Neural cell (in vitro differentiated cells): ENCODE measurements around the gene LDLRAD4. TPM values are rescaled to one million over a fixed set of nuclear protein-coding genes. Genes with fewer than 3 reads are reported as not detected.

ENCODE experiments used
- H2AFZ ChIP-seq: fragments of 200-600, 300-800 bp; sonication (generic), shearing (Covaris generic); 2 replicates; pipeline ENCODE4 v1.6.0; 2014; ENCODE audit warnings: low read depth, mild to moderate bottlenecking, antibody characterized with exemption, low read length, moderate library complexity
- H3F3A ChIP-seq: fragments of 200-600 bp; shearing (Covaris generic); 2 replicates; pipeline ENCODE4 v1.6.1; 2016; ENCODE audit warnings: mild to moderate bottlenecking, moderate library complexity, mixed read lengths, antibody characterized with exemption, low read length; ENCODE audit not compliant: insufficient read depth, poor library complexity, severe bottlenecking
- H3K27ac ChIP-seq: fragments of 200-600, 300-800 bp; sonication (generic), shearing (Covaris generic); 2 replicates; pipeline ENCODE4 v1.5.1; 2014; ENCODE audit warnings: mild to moderate bottlenecking, low read length, moderate library complexity
- H3K27me3 ChIP-seq: fragments of 300-800, 200-600 bp; sonication (generic), shearing (Covaris generic); 2 replicates; pipeline ENCODE4 v1.6.0; 2014; ENCODE audit warnings: mild to moderate bottlenecking, low read depth, low read length, moderate library complexity; ENCODE audit not compliant: insufficient read depth
- H3K36me3 ChIP-seq: fragments of 300-800, 200-600 bp; sonication (generic), shearing (Covaris generic); 2 replicates; pipeline ENCODE4 v1.5.1; 2014; ENCODE audit warnings: mild to moderate bottlenecking, antibody characterized with exemption, low read length, moderate library complexity; ENCODE audit not compliant: insufficient read depth
- H3K4me2 ChIP-seq: fragments of 300-800, 200-600 bp; sonication (generic), shearing (Covaris generic); 2 replicates; pipeline ENCODE4 v1.6.0; 2014; ENCODE audit warnings: mild to moderate bottlenecking, low read length
- H3K4me3 ChIP-seq: fragments of 300-800, 200-600 bp; sonication (generic), shearing (Covaris generic); 2 replicates; pipeline ENCODE4 v1.5.1; 2014; ENCODE audit warnings: mild to moderate bottlenecking, low read length, moderate library complexity
- H3K79me2 ChIP-seq: fragments of 200-600 bp; shearing (Covaris generic); replicated peaks from 2 replicates; pipeline ENCODE4 v1.6.0; 2014; ENCODE audit warnings: mild to moderate bottlenecking, low read length, moderate library complexity; ENCODE audit not compliant: insufficient read depth
- H3K9ac ChIP-seq: fragments of 300-800, 200-600 bp; sonication (generic), shearing (Covaris generic); 2 replicates; pipeline ENCODE4 v1.6.1; 2016; ENCODE audit warnings: mild to moderate bottlenecking, low read length, mixed read lengths
- H3K9me2 ChIP-seq: fragments of 200-600 bp; shearing (Covaris generic); 2 replicates; pipeline ENCODE4 v1.6.1; 2016; ENCODE audit warnings: mild to moderate bottlenecking, low read length, mixed read lengths; ENCODE audit not compliant: insufficient read depth
- H3K9me3 ChIP-seq: fragments of 200-600, 300-800 bp; sonication (generic), shearing (Covaris generic); 2 replicates; pipeline ENCODE4 v1.6.1; 2016; ENCODE audit warnings: mild to moderate bottlenecking, mixed run types, low read length, moderate library complexity, mixed read lengths
- H4K20me1 ChIP-seq: fragments of 200-600 bp; shearing (Covaris generic); 2 replicates; pipeline ENCODE4 v1.6.1; 2016; ENCODE audit warnings: mild to moderate bottlenecking, mixed run types; ENCODE audit not compliant: insufficient read depth
- CTCF ChIP-seq: fragments of 450-650 bp; IDR thresholded peaks from 2 replicates; pipeline ENCODE4 v1.5.1; 2014; ENCODE audit warnings: antibody characterized with exemption, mild to moderate bottlenecking, moderate library complexity; ENCODE audit not compliant: poor library complexity, severe bottlenecking
- EP300 ChIP-seq: fragments of 450-650 bp; conservative IDR thresholded peaks from 2 replicates; pipeline ENCODE4 v1.6.1; 2014; ENCODE audit warnings: antibody characterized with exemption, mild to moderate bottlenecking, moderate library complexity; ENCODE audit not compliant: poor library complexity, severe bottlenecking
- EZH2 ChIP-seq: fragments of 200-600, 300-800 bp; shearing (Covaris generic), sonication (generic); IDR thresholded peaks from 2 replicates; pipeline ENCODE4 v1.6.1; 2014; ENCODE audit warnings: antibody characterized with exemption, low read length, borderline replicate concordance, mild to moderate bottlenecking; ENCODE audit not compliant: insufficient read depth, poor library complexity, severe bottlenecking
- MXI1 ChIP-seq: fragments of 450-650 bp; conservative IDR thresholded peaks from 2 replicates; pipeline ENCODE4 v1.6.1; 2014; ENCODE audit warnings: antibody characterized with exemption, mild to moderate bottlenecking; ENCODE audit not compliant: poor library complexity, severe bottlenecking
- POLR2AphosphoS5 ChIP-seq: IDR thresholded peaks from 2 replicates; pipeline ENCODE4 v1.6.1; 2012
- RAD21 ChIP-seq: fragments of 450-650 bp; conservative IDR thresholded peaks from 2 replicates; pipeline ENCODE4 v1.6.1; 2014; ENCODE audit warnings: antibody characterized with exemption, mild to moderate bottlenecking, moderate library complexity
- REST ChIP-seq: IDR thresholded peaks from 2 replicates; pipeline ENCODE4 v1.6.1; 2012; ENCODE audit warnings: borderline replicate concordance
- SMC3 ChIP-seq: fragments of 450-650 bp; conservative IDR thresholded peaks from 2 replicates; pipeline ENCODE4 v1.6.1; 2014; ENCODE audit warnings: antibody characterized with exemption, mild to moderate bottlenecking, moderate library complexity; ENCODE audit not compliant: poor library complexity
- TAF1 ChIP-seq: IDR thresholded peaks from 2 replicates; pipeline ENCODE4 v1.6.1; 2012; ENCODE audit warnings: low read depth
- polyA plus RNA-seq: library from polyadenylated mRNA; depleted of rRNA; stranded (reverse); fragments of >200 nt; gene quantifications from 2 replicates; pipeline ENCODE4 v1.2.3, GENCODE V29; 2014

Gene LDLRAD4
- polyA plus RNA-seq, 1 donor from 2014 or later = 3.7 TPM

GRCh38 chr18:13286456-13287125 is 68.0 kb downstream of the LDLRAD4 start:
- H3K4me2 ChIP-seq = no peak overlapping the region
- no peaks in the 10 kb centered on the region for H3K9me2 ChIP-seq
- no peaks in the 10 kb centered on the region for H3F3A ChIP-seq
- no peaks in the 10 kb centered on the region for H3K36me3 ChIP-seq
- H3K27me3 ChIP-seq = no peaks in the 10 kb centered on the region
- no peaks in the 10 kb centered on the region for H4K20me1 ChIP-seq
- no peaks in the 10 kb centered on the region for H3K9me3 ChIP-seq
- H3K27ac ChIP-seq = no peak overlapping the region
- TF ChIP-seq EZH2 (no peak), POLR2AphosphoS5 (no peak), EP300 (no peak), TAF1 (no peak), CTCF (no peak), RAD21 (no peak), REST (no peak), SMC3 (no peak), MXI1 (no peak)
- no peaks in the 10 kb centered on the region for H3K79me2 ChIP-seq
- no peak overlapping the region for H3K4me3 ChIP-seq
- no peak overlapping the region for H2AFZ ChIP-seq
- no peak overlapping the region for H3K9ac ChIP-seq

- Histone ChIP-seq H3F3A (no peaks in the 10 kb centered on the region), H3K9ac (no peak overlapping the region), H3K4me3 (no peak overlapping the region), H3K9me3 (no peaks in the 10 kb centered on the region), H3K36me3 (no peaks in the 10 kb centered on the region), H2AFZ (no peak overlapping the region), H3K27me3 (no peaks in the 10 kb centered on the region), H3K27ac (no peak overlapping the region), H3K79me2 (no peaks in the 10 kb centered on the region), H3K4me2 (no peak overlapping the region), H3K9me2 (no peaks in the 10 kb centered on the region), H4K20me1 (no peaks in the 10 kb centered on the region)
- no peak for TF ChIP-seq RAD21
- TF ChIP-seq EZH2 = no peak
- no peak for TF ChIP-seq MXI1
- no peak for TF ChIP-seq SMC3
- TF ChIP-seq CTCF = no peak
- no peak for TF ChIP-seq REST
- no peak for TF ChIP-seq TAF1
- TF ChIP-seq EP300 = no peak
- no peak for TF ChIP-seq POLR2AphosphoS5
Measured at GRCh38 chr18:13287372-13287771, 68.8 kb downstream of the LDLRAD4 start.
